ENCODE results near the gene STK39. TPM values are rescaled to one million over a fixed set of nuclear protein-coding genes. Genes with fewer than 3 reads are reported as not detected.

The STK39 gene
- total RNA-seq, 2 experiments from 2014 or later: 33.4 to 34.8 TPM

GRCh38 chr2:168255866-168256265, 8.5 kb upstream of the STK39 start:
- POLR2A ChIA-PET: no interaction called here
- ATAC-seq (no peak), DNase-seq (no peak)
- H3K27me3 Mint-ChIP-seq (ENCODE audit: low read depth): peaks cover 2% of the 10 kb centered on the region
- peaks cover 5% of the 10 kb centered on the region for H3K9me3 Mint-ChIP-seq (ENCODE audit: insufficient read depth)
- CTCF ChIA-PET: no interaction called here
- peaks cover 6% of the 10 kb centered on the region for H3K36me3 Mint-ChIP-seq (ENCODE audit: low read depth)
- peaks cover 4% of the 10 kb centered on the region for H3K4me1 Mint-ChIP-seq (ENCODE audit: low read depth)
- no peak overlapping the region for H3K4me3 Mint-ChIP-seq
- H3K27ac Mint-ChIP-seq: no peak overlapping the region

DNA sequence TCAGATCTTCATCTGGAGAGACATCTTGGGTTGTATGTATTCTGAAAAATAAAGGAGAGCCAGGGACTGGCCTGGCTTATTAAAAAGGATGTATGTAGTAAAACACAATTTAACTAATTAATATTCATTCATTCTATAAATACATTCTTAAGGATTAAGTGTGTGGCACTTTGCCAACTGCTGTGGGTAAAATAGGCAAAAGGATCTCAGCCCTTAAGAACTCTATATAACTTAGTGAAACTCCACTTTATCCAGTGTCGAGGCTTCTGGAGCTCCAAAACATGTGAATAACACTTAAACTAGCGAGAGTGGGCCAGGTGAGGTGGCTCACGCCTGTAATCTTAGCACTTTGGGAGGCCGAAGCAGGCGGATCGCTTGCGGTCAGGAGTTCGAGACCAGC, 7.7 kb upstream of the STK39 start:
- Mint-ChIP-seq H3K9me3 (ENCODE audit: insufficient read depth) (peaks cover 5% of the 10 kb centered on the region), H3K27ac (no peak overlapping the region)
- CTCF ChIA-PET: no interaction called here

GRCh38 chr2:168254158-168254935, 7.0 kb upstream of the STK39 start:
- no peak for DNase-seq
- peaks cover 5% of the 10 kb centered on the region for H3K9me3 Mint-ChIP-seq (ENCODE audit: insufficient read depth)
- CTCF ChIA-PET: no interaction called here
- peaks cover 4% of the 10 kb centered on the region for H3K4me1 Mint-ChIP-seq (ENCODE audit: low read depth)
- no peak overlapping the region for H3K4me3 Mint-ChIP-seq
- POLR2A ChIA-PET: no interaction called here
- H3K36me3 Mint-ChIP-seq (ENCODE audit: low read depth): peaks cover 6% of the 10 kb centered on the region
- H3K27me3 Mint-ChIP-seq (ENCODE audit: low read depth): peaks cover 4% of the 10 kb centered on the region
- ATAC-seq: no peak
- H3K27ac Mint-ChIP-seq: no peak overlapping the region

More for the DNA sequence above, 7.7 kb upstream of the STK39 start:
- ATAC-seq (no peak), DNase-seq (no peak)
- Mint-ChIP-seq H3K4me3 (no peak overlapping the region), H3K36me3 (ENCODE audit: low read depth) (peaks cover 6% of the 10 kb centered on the region), H3K27me3 (ENCODE audit: low read depth) (peaks cover 2% of the 10 kb centered on the region), H3K4me1 (ENCODE audit: low read depth) (peaks cover 4% of the 10 kb centered on the region)
- POLR2A ChIA-PET: no interaction called here

- ATAC-seq: no peak
- no peak overlapping the region for H3K27ac Mint-ChIP-seq
- CTCF ChIA-PET: no interaction called here
Measured at GRCh38 chr2:168253379-168253778, 6.0 kb upstream of the STK39 start.

GRCh38 chr2:168252976-168253375, 5.6 kb upstream of the STK39 start:
- ChIA-PET CTCF (no interaction called here), POLR2A (no interaction called here)
- Mint-ChIP-seq H3K9me3 (ENCODE audit: insufficient read depth) (peaks cover 5% of the 10 kb centered on the region), H3K36me3 (ENCODE audit: low read depth) (peaks cover 2% of the 10 kb centered on the region), H3K27me3 (ENCODE audit: low read depth) (peaks cover 4% of the 10 kb centered on the region), H3K4me1 (ENCODE audit: low read depth) (peaks cover 11% of the 10 kb centered on the region), H3K27ac (no peak overlapping the region), H3K4me3 (no peak overlapping the region)
- ATAC-seq (no peak), DNase-seq (no peak)

More at GRCh38 chr2:168253379-168253778, 6.0 kb upstream of the STK39 start:
- POLR2A ChIA-PET: no interaction called here
- Mint-ChIP-seq H3K4me3 (no peak overlapping the region), H3K36me3 (ENCODE audit: low read depth) (peaks cover 4% of the 10 kb centered on the region), H3K27me3 (ENCODE audit: low read depth) (peaks cover 4% of the 10 kb centered on the region), H3K9me3 (ENCODE audit: insufficient read depth) (peaks cover 5% of the 10 kb centered on the region), H3K4me1 (ENCODE audit: low read depth) (peaks cover 6% of the 10 kb centered on the region)
- DNase-seq: no peak

DNA sequence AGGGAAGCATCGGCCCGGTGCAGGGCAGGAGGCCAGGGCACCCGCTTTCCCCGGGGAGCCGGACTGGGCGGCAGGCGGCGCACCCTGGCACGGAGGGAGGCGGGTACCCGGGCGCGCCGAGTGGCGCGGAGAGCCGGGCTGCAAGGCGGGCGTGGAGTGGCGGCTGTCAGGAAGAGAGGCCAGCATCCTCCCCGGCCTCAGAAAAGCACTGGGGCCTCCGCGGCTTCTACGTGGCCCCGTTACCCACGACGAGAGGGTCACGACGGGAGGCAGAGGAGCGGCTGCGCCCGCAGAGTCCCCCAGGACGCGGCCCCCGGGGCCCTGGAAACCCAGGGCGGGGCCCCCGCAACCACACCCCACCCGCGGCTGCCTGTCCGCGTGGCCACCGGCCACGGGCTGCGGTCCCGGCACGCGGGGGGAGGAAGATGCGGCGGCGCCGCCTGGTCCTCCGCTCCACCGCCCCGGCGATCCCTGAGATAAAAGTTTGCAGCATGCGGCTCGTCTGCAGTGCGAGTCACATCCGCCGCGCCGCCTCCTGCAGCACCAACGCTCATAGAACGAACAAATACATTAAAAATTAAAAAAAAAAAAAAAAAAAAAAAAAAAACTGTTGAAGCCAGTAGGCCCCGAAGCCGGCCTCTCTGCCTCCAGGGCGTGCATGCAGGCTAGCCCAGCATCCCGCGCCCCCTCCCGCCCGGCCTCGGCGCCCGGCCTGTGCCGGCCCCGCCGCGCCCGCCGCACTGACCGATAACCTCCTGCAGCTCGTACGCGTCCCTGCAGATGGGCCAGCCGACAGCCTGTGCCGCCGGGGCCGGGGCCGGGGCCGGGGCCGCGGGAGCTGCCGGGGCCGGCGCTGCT, 683 bp downstream of the STK39 start:
- CTCF ChIA-PET: interaction anchor here (0.7 kb wide), 1 partner anchor 90 kb away, joined by 3 read pairs; no protein-coding TSS in a partner anchor
- peak; percentile 58 for ATAC-seq
- Mint-ChIP-seq H3K4me1 (ENCODE audit: low read depth) (peaks cover 36% of the 10 kb centered on the region), H3K36me3 (ENCODE audit: low read depth) (peaks cover 13% of the 10 kb centered on the region), H3K9me3 (ENCODE audit: insufficient read depth) (peaks cover 3% of the 10 kb centered on the region), H3K27ac (peak overlapping the region; percentile 95), H3K27me3 (ENCODE audit: low read depth) (peaks cover 2% of the 10 kb centered on the region), H3K4me3 (peak overlapping the region; percentile 90)
- peak; percentile 87 for DNase-seq
- POLR2A ChIA-PET: interaction anchor here (0.6 to 1.0 kb wide), 2 partner anchors 17 to 111 kb away, joined by 3 read pairs; no protein-coding TSS in a partner anchor

GRCh38 chr2:168246072-168246482, 1.3 kb downstream of the STK39 start:
- ATAC-seq (no peak), DNase-seq (no peak)
- peaks cover 2% of the 10 kb centered on the region for H3K27me3 Mint-ChIP-seq (ENCODE audit: low read depth)
- POLR2A ChIA-PET: interaction anchor here (0.6 to 1.6 kb wide), 2 partner anchors 51 to 111 kb away, joined by 3 to 5 read pairs; no protein-coding TSS in a partner anchor
- peaks cover 12% of the 10 kb centered on the region for H3K36me3 Mint-ChIP-seq (ENCODE audit: low read depth)
- H3K27ac Mint-ChIP-seq: peak overlapping the region; percentile 95
- peak overlapping the region; percentile 90 for H3K4me3 Mint-ChIP-seq
- peaks cover 36% of the 10 kb centered on the region for H3K4me1 Mint-ChIP-seq (ENCODE audit: low read depth)
- H3K9me3 Mint-ChIP-seq (ENCODE audit: insufficient read depth): no peaks in the 10 kb centered on the region
- CTCF ChIA-PET: interaction anchor here (0.7 to 1.0 kb wide), 2 partner anchors 89 to 127 kb away, joined by 3 read pairs; no protein-coding TSS in a partner anchor

DNA sequence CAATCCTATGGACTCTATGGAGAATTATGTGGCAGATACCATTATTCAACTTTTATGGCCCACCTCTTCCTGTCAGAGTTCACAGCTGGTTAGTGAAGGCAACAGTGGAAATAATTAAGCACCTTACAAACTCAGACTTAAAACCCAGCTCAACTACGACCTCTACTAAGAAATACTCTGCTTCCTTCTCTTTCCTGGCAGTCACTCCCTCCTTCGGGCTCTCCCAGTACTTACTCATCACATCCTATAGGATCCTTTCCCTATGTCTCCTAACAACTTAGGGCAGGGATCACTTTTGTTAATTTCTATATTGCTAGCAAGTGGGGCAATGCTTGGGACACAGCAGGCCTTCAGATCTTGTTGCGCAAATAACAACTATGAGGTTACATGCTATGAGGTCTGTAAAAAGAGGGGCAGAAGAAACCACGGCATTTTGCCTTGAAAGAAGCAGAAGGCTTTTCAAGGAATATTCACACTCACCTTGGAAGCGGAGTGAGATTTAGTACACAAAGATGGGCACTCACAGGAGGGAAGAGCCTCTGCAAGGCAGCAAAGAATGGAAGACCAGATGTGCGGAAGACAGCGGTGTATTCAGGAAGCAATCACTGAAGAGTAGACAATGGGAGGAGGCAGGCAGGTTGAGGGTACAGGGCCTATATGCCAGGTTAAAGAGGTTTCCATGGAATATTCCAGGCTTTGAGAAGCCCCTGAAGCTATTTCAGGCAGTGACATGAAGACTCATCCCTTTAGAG, 2.1 kb downstream of the STK39 start:
- H3K36me3 Mint-ChIP-seq (ENCODE audit: low read depth): peaks cover 12% of the 10 kb centered on the region
- H3K9me3 Mint-ChIP-seq (ENCODE audit: insufficient read depth): no peaks in the 10 kb centered on the region
- H3K27me3 Mint-ChIP-seq (ENCODE audit: low read depth): peaks cover 2% of the 10 kb centered on the region
- CTCF ChIA-PET: interaction anchor here (0.7 to 1.0 kb wide), 2 partner anchors 88 to 126 kb away, joined by 3 read pairs; no protein-coding TSS in a partner anchor
- no peak for DNase-seq
- POLR2A ChIA-PET: interaction anchor here (1.6 kb wide), 1 partner anchor 50 kb away, joined by 5 read pairs; no protein-coding TSS in a partner anchor
- peak overlapping the region; percentile 40 for H3K27ac Mint-ChIP-seq
- peak overlapping the region; percentile 90 for H3K4me3 Mint-ChIP-seq
- H3K4me1 Mint-ChIP-seq (ENCODE audit: low read depth): peaks cover 36% of the 10 kb centered on the region
- ATAC-seq: no peak

DNA sequence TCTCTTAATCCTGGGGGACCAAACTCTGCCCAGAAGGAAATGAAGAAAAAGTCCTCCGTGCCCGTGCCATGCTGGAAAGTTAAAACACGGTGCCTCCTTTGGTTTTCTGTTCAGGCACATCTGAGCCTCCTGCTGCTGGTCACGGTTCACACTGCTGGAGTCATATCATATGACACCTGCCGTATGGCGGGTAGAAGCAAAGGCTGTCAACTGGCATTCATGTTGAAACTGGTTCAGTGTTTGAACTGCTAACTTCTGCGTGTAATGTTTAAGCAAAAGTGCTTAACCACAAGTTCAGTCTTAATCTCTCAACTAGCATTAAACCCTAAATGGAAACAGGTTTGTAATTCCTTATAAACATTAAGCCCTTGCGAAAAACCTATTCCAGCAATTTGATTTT, 3.1 kb downstream of the STK39 start:
- Mint-ChIP-seq H3K4me3 (peak overlapping the region; percentile 18), H3K27ac (peak overlapping the region; percentile 48), H3K4me1 (ENCODE audit: low read depth) (peaks cover 37% of the 10 kb centered on the region), H3K9me3 (ENCODE audit: insufficient read depth) (no peaks in the 10 kb centered on the region), H3K27me3 (ENCODE audit: low read depth) (no peaks in the 10 kb centered on the region), H3K36me3 (ENCODE audit: low read depth) (peaks cover 12% of the 10 kb centered on the region)
- ChIA-PET POLR2A (no interaction called here), CTCF (interaction anchor here (1.0 kb wide), 1 partner anchor 32 kb away, joined by 5 read pairs; no protein-coding TSS in a partner anchor)
- DNase-seq (peak; percentile 64), ATAC-seq (no peak)

DNA sequence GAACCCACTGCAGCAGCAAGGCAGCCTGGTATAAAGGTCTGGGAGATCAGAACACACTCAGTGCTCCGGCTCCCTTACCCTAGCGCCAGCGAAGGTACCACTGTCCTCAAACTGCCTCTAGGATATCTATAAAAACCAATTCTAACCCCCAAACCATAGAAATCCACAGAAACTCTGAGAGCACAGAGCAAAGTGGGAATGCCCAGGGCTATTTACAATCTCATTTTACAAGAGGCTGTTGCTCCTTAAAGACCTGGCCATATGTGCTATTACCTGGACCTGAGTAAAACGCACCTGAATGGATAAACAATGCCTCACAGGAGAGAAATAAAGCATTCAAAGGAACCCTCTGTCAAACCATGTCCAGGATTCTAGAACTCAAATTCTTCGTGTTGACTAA, 4.3 kb downstream of the STK39 start:
- Mint-ChIP-seq H3K27ac (no peak overlapping the region), H3K4me1 (ENCODE audit: low read depth) (peaks cover 38% of the 10 kb centered on the region), H3K4me3 (no peak overlapping the region), H3K27me3 (ENCODE audit: low read depth) (no peaks in the 10 kb centered on the region), H3K9me3 (ENCODE audit: insufficient read depth) (no peaks in the 10 kb centered on the region), H3K36me3 (ENCODE audit: low read depth) (peaks cover 12% of the 10 kb centered on the region)
- ATAC-seq (no peak), DNase-seq (no peak)
- ChIA-PET CTCF (no interaction called here), POLR2A (no interaction called here)

DNA sequence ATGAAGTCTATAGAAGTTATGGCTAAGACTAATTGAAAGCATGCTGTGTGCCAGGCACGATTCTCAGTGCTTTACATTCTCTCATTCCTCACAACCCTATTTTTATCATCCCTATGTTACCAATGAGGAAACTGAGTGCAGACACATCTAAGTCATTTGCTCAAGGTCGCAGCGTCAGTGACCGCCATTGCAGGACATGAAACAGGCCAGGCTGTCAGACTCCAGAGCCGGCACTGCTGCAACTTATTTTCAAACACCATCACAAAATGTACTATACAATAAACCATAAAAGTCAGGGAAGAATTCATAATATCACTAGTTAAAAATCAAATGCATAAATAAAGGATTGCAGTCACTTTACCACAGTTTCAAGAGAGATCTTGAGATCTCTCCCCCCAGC, 5.6 kb downstream of the STK39 start:
- no peaks in the 10 kb centered on the region for H3K9me3 Mint-ChIP-seq (ENCODE audit: insufficient read depth)
- DNase-seq (no peak), ATAC-seq (no peak)
- POLR2A ChIA-PET: no interaction called here
- peaks cover 40% of the 10 kb centered on the region for H3K4me1 Mint-ChIP-seq (ENCODE audit: low read depth)
- H3K27ac Mint-ChIP-seq: no peak overlapping the region
- peaks cover 23% of the 10 kb centered on the region for H3K36me3 Mint-ChIP-seq (ENCODE audit: low read depth)
- no peak overlapping the region for H3K4me3 Mint-ChIP-seq
- CTCF ChIA-PET: no interaction called here
- no peaks in the 10 kb centered on the region for H3K27me3 Mint-ChIP-seq (ENCODE audit: low read depth)
